HFFc6 (cell line): Measurements from ENCODE around the gene ELAVL2. TPM values are rescaled to one million over a fixed set of nuclear protein-coding genes. Genes with fewer than 3 reads are reported as not detected.

ENCODE experiments used
- DNase-seq: peaks from one replicate; pipeline ENCODE4 v3.0.0-alpha.2; 2018
- H3K27ac Mint-ChIP-seq: 2 replicates; pipeline ENCODE4 v1.8.0; 2020; ENCODE audit warnings: mild to moderate bottlenecking, mixed read lengths
- H3K27me3 Mint-ChIP-seq: 2 replicates; pipeline ENCODE4 v1.8.0; 2021; ENCODE audit warnings: mild to moderate bottlenecking, moderate library complexity, mixed read lengths; ENCODE audit not compliant: insufficient read depth
- H3K36me3 Mint-ChIP-seq: 2 replicates; pipeline ENCODE4 v1.8.0; 2021; ENCODE audit warnings: low read depth, mixed read lengths
- H3K4me1 Mint-ChIP-seq: 2 replicates; pipeline ENCODE4 v1.8.0; 2020; ENCODE audit warnings: low read depth, mixed read lengths
- H3K4me3 Mint-ChIP-seq: 2 replicates; pipeline ENCODE4 v1.8.0; 2020; ENCODE audit warnings: mild to moderate bottlenecking, moderate library complexity, mixed read lengths
- H3K9me3 Mint-ChIP-seq: 2 replicates; pipeline ENCODE4 v1.8.0; 2020; ENCODE audit warnings: mild to moderate bottlenecking, mixed read lengths
- CTCF ChIP-seq: fragments of 200-600 bp; sonication (generic); IDR thresholded peaks from 2 replicates; pipeline ENCODE4 v1.5.0; 2021; ENCODE audit warnings: antibody characterized with exemption, mild to moderate bottlenecking
- total RNA-seq, 6 experiments: library from RNA; stranded (reverse); fragmentation: NEBNext Ultra II Directional; extraction: Animal tissue kit (Norgen Biotek cat#: 25700); gene quantifications; 2 replicates in 1 of 6; 3 replicates in 5 of 6; pipeline ENCODE4 v1.2.3, GENCODE V29; 2021

The ELAVL2 gene
- total RNA-seq, 6 experiments from 2014 or later = not detected

- DNase-seq = no peak
- Mint-ChIP-seq H3K4me3 (no peak overlapping the region), H3K4me1 (no peaks in the 10 kb centered on the region), H3K36me3 (0 out of 2 replicates have a peak, but pooled peaks cover 5% of the 10 kb centered on the region), H3K27ac (no peak overlapping the region), H3K27me3 (no peaks in the 10 kb centered on the region), H3K9me3 (peaks cover 28% of the 10 kb centered on the region)
- no peak for TF ChIP-seq CTCF
Measured at GRCh38 chr9:23747088-23748075, 78.7 kb downstream of the ELAVL2 start.

- DNase-seq = no peak
- TF ChIP-seq CTCF = no peak
- H3K4me3 Mint-ChIP-seq = no peak overlapping the region
- peaks cover 24% of the 10 kb centered on the region for H3K9me3 Mint-ChIP-seq
- no peaks in the 10 kb centered on the region for H3K27me3 Mint-ChIP-seq
- no peaks in the 10 kb centered on the region for H3K4me1 Mint-ChIP-seq
- 0 out of 2 replicates have a peak, but pooled peaks cover 5% of the 10 kb centered on the region for H3K36me3 Mint-ChIP-seq
- no peak overlapping the region for H3K27ac Mint-ChIP-seq
Measured at GRCh38 chr9:23746317-23746716, 79.7 kb downstream of the ELAVL2 start.

GRCh38 chr9:23743036-23743435 lies 83.0 kb downstream of the ELAVL2 start:
- peaks cover 2% of the 10 kb centered on the region; the same call in 1 of the 2 replicates for H3K36me3 Mint-ChIP-seq
- DNase-seq = no peak
- H3K4me1 Mint-ChIP-seq = no peaks in the 10 kb centered on the region
- no peak overlapping the region for H3K4me3 Mint-ChIP-seq
- H3K27ac Mint-ChIP-seq = no peak overlapping the region
- TF ChIP-seq CTCF = no peak
- peaks cover 22% of the 10 kb centered on the region for H3K9me3 Mint-ChIP-seq
- no peaks in the 10 kb centered on the region for H3K27me3 Mint-ChIP-seq

- H3K9me3 Mint-ChIP-seq = peaks cover 25% of the 10 kb centered on the region
- no peaks in the 10 kb centered on the region for H3K4me1 Mint-ChIP-seq
- peaks cover 9% of the 10 kb centered on the region for H3K36me3 Mint-ChIP-seq
- H3K27ac Mint-ChIP-seq = no peak overlapping the region
- H3K4me3 Mint-ChIP-seq = no peak overlapping the region
- TF ChIP-seq CTCF = no peak
- H3K27me3 Mint-ChIP-seq = no peaks in the 10 kb centered on the region
- DNase-seq = no peak
Measured at GRCh38 chr9:23741351-23741750, 84.7 kb downstream of the ELAVL2 start.

GRCh38 chr9:23740531-23740930 lies 85.5 kb downstream of the ELAVL2 start:
- peaks cover 27% of the 10 kb centered on the region for H3K9me3 Mint-ChIP-seq
- no peak overlapping the region for H3K27ac Mint-ChIP-seq
- H3K4me1 Mint-ChIP-seq = no peaks in the 10 kb centered on the region
- no peaks in the 10 kb centered on the region for H3K27me3 Mint-ChIP-seq
- H3K36me3 Mint-ChIP-seq = peaks cover 9% of the 10 kb centered on the region
- no peak for TF ChIP-seq CTCF
- no peak overlapping the region for H3K4me3 Mint-ChIP-seq
- no peak for DNase-seq
